ENCODE measurements around the gene CCDC74B. TPM values are rescaled to one million over a fixed set of nuclear protein-coding genes. Genes with fewer than 3 reads are reported as not detected.
"Not testable (repeated sequence)": the region's sequence is repeated elsewhere in the genome, so short reads cannot be mapped to it uniquely, and the experiment has no call there.

CCDC74B gene
- total and polyA plus RNA-seq, 7 donors, result 0.12 to 0.37 (median 0.21) TPM; not detected in 4

- H3K9me3 ChIP-seq, result no peaks in the 10 kb centered on the region
- no peaks in the 10 kb centered on the region for H3K4me1 ChIP-seq
- H3K27me3 ChIP-seq (ENCODE audit: insufficient read depth in 3 of 3, low read length in 2 of 3), result no peaks in the 10 kb centered on the region
- DNase-seq (no peak), ATAC-seq (no peak)
- no peak overlapping the region for H3K4me3 ChIP-seq
- intact Hi-C loops (cut with DNase I), result no loop called here
- TF ChIP-seq, protein P1, sequence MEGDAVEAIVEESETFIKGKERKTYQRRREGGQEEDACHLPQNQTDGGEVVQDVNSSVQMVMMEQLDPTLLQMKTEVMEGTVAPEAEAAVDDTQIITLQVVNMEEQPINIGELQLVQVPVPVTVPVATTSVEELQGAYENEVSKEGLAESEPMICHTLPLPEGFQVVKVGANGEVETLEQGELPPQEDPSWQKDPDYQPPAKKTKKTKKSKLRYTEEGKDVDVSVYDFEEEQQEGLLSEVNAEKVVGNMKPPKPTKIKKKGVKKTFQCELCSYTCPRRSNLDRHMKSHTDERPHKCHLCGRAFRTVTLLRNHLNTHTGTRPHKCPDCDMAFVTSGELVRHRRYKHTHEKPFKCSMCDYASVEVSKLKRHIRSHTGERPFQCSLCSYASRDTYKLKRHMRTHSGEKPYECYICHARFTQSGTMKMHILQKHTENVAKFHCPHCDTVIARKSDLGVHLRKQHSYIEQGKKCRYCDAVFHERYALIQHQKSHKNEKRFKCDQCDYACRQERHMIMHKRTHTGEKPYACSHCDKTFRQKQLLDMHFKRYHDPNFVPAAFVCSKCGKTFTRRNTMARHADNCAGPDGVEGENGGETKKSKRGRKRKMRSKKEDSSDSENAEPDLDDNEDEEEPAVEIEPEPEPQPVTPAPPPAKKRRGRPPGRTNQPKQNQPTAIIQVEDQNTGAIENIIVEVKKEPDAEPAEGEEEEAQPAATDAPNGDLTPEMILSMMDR (IDR thresholded peaks at IDR 0.05), result no peak
- WGBS, 3 donors, result 89 to 95% (median 92%) methylated on average over 7 of the region's 7 CpGs
- H3K36me3 ChIP-seq (ENCODE audit: insufficient read depth in 1 of 2, low read depth in 1 of 2), result peaks cover 15 to 99% of the 10 kb centered on the region in 2 donors
- no peak overlapping the region for H3K27ac ChIP-seq
Measured at GRCh38 chr2:130169896-130170295, 25.0 kb upstream of the CCDC74B start.

DNA sequence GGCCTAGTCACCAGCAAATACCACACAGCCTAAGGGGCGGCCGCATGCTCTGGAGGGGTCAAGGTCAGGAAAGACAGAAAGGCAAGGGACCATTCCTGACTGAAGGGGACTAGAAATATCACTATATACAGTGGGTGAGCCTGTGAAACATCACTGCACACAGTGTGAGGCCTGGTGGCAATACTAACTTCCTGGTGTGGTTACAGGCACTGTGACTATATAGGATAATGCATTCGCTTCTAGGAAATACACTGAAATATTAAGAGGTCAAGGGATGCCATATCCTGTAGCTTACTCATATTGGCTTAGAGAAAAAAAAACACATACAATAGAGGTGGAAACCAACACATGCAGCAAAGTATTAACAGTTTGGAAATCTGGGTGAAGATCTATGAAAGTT, 24.3 kb upstream of the CCDC74B start:
- WGBS, 3 donors, result 95 to 100% (median 96%) methylated on average over 3 of the region's 3 CpGs
- ATAC-seq; H3K4me1 ChIP-seq; intact Hi-C loops (cut with DNase I); H3K27ac ChIP-seq; H3K27me3 ChIP-seq (ENCODE audit: insufficient read depth in 3 of 3, low read length in 2 of 3); H3K4me3 ChIP-seq; DNase-seq; H3K9me3 ChIP-seq: not testable (repeated sequence)
- H3K36me3 ChIP-seq (ENCODE audit: insufficient read depth in 1 of 2, low read depth in 1 of 2), result peaks cover 11 to 98% of the 10 kb centered on the region in 2 donors

GRCh38 chr2:130166611-130167010, 21.7 kb upstream of the CCDC74B start:
- intact Hi-C loops (cut with DNase I); H3K4me3 ChIP-seq; H3K27ac ChIP-seq; ATAC-seq; H3K9me3 ChIP-seq; H3K27me3 ChIP-seq (ENCODE audit: insufficient read depth in 3 of 3, low read length in 2 of 3); DNase-seq; H3K4me1 ChIP-seq: not testable (repeated sequence)
- WGBS, 3 donors, result 67 to 74% (median 70%) methylated on average over 3 of the region's 3 CpGs
- H3K36me3 ChIP-seq (ENCODE audit: insufficient read depth in 1 of 2, low read depth in 1 of 2), result peaks cover 8 to 89% of the 10 kb centered on the region in 2 donors

GRCh38 chr2:130165293-130166016, 20.5 kb upstream of the CCDC74B start:
- H3K36me3 ChIP-seq (ENCODE audit: insufficient read depth in 1 of 2, low read depth in 1 of 2), result peaks cover 8 to 81% of the 10 kb centered on the region in 2 donors
- no peaks in the 10 kb centered on the region for H3K9me3 ChIP-seq
- ATAC-seq (no peak), DNase-seq (no peak)
- no peaks in the 10 kb centered on the region for H3K27me3 ChIP-seq (ENCODE audit: insufficient read depth in 3 of 3, low read length in 2 of 3)
- no peaks in the 10 kb centered on the region for H3K4me1 ChIP-seq
- no peak overlapping the region for H3K27ac ChIP-seq
- TF ChIP-seq, protein P1 (IDR thresholded peaks at IDR 0.05), result no peak
- no peak overlapping the region for H3K4me3 ChIP-seq
- 95 to 98% (median 98%) methylated on average over 8 of the region's 8 CpGs for WGBS, 3 donors
- intact Hi-C loops (cut with DNase I), result no loop called here

- H3K27me3 ChIP-seq (ENCODE audit: insufficient read depth in 3 of 3, low read length in 2 of 3), result no peaks in the 10 kb centered on the region
- WGBS, 3 donors, result 93 to 96% (median 95%) methylated on average over 9 of the region's 9 CpGs
- peak in 1 of 2 donors; percentile 31 for DNase-seq
- H3K36me3 ChIP-seq (ENCODE audit: insufficient read depth in 1 of 2, low read depth in 1 of 2), result peaks cover 8 to 73% of the 10 kb centered on the region in 2 donors
- intact Hi-C loops (cut with DNase I), result no loop called here
- no peak overlapping the region for H3K27ac ChIP-seq
- H3K4me1 ChIP-seq, result no peaks in the 10 kb centered on the region
- no peak for ATAC-seq
- H3K9me3 ChIP-seq, result no peaks in the 10 kb centered on the region
- no peak overlapping the region for H3K4me3 ChIP-seq
- TF ChIP-seq, protein P1 (IDR thresholded peaks at IDR 0.05), result no peak
Measured at GRCh38 chr2:130162968-130163367, 18.1 kb upstream of the CCDC74B start.

DNA sequence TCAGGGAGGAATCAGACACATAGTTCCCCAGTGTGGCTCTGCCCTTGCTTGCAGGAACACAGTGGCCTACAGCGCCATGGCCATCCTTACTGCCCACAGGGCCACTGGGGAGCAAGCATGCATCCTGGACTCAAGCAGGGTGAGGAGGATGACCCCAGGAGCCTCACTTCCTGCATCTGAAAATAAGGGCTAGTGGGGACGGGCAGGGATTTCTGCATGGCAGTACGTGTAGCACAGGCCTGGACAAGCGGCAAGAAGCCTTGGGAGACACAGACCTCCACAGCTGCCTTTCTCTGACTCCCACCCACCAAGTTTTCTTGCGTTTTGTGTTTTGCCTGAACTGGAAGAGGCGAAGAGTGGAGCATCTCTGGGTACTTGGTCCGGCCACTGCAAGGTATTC, 17.6 kb upstream of the CCDC74B start:
- H3K27ac ChIP-seq; intact Hi-C loops (cut with DNase I); H3K4me3 ChIP-seq; H3K4me1 ChIP-seq; ATAC-seq; H3K9me3 ChIP-seq; H3K27me3 ChIP-seq (ENCODE audit: insufficient read depth in 3 of 3, low read length in 2 of 3): not testable (repeated sequence)
- 91 to 95% (median 91%) methylated on average over 6 to 7 of the region's 7 CpGs for WGBS, 3 donors
- peaks cover 8 to 73% of the 10 kb centered on the region in 2 donors for H3K36me3 ChIP-seq (ENCODE audit: insufficient read depth in 1 of 2, low read depth in 1 of 2)
- DNase-seq, result peak in 1 of 2 donors; percentile 10

DNA sequence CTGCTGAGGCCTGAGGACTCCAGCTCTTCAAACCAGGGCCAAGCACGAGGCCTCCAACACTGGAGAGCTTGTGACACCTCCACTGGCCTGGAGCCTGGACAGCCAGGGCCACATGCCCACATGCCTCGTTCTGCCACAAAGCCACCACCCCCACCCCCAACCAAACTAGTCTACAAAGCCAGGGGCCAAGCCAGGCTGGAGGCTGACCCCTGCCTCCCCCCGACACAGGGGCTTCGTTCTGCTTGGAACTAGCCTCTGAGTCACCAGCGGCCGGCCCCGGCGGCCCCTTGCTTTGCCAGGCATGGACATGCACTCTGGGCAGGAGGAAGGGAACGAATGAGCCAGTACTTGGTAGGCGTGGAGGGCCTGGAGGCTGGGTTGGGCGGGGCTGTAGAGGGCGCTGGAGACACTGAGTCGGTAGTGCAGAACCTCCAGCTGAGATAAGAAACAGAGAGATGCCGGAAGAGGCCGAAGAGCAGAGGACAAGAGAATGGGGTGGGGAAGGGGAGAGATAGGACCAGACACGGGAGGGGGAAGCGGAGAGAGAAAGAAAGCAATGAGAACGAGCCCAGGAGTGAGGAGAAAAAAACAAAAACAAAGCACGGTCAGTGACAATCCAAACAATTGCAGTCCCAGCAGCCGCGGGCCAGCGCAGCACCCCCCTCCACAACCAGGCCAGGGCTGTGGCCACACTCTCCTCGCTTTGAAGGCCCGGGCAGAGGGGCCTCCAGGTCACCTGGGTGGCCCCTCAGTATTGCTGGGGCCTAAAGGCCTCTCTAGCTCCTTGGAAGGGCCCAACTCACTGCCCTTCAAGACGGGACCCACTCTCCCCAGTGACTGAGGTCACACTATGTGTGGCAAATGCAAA, 16.2 kb upstream of the CCDC74B start:
- peaks cover 4 to 59% of the 10 kb centered on the region in 2 donors for H3K36me3 ChIP-seq (ENCODE audit: insufficient read depth in 1 of 2, low read depth in 1 of 2)
- H3K27me3 ChIP-seq (ENCODE audit: insufficient read depth in 3 of 3, low read length in 2 of 3); intact Hi-C loops (cut with DNase I); H3K4me1 ChIP-seq; H3K9me3 ChIP-seq; H3K27ac ChIP-seq; H3K4me3 ChIP-seq; ATAC-seq: not testable (repeated sequence)
- peak in 1 of 2 donors; percentile 19 for DNase-seq
- 82 to 85% (median 83%) methylated on average over 19 to 25 of the region's 25 CpGs for WGBS, 3 donors

Measured in psoas muscle (tissue), 8 donors.